Neural progenitor cell (in vitro differentiated cells): ENCODE data around the gene ILF3. TPM values are rescaled to one million over a fixed set of nuclear protein-coding genes. Genes with fewer than 3 reads are reported as not detected.

Source experiments
- DNase-seq: peaks from one replicate; pipeline ENCODE4 v3.0.0-alpha.2; 2016; ENCODE audit warnings: low spot score
- H2AFZ ChIP-seq: fragments of 200-600 bp; sonication (generic); replicated peaks from 2 replicates; pipeline ENCODE4 v1.6.1; 2016; ENCODE audit warnings: antibody characterized with exemption
- H3F3A ChIP-seq: fragments of 200-600 bp; sonication (generic); 2 replicates; pipeline ENCODE4 v1.6.1; 2016; ENCODE audit warnings: antibody characterized with exemption, low read depth
- H3K27ac ChIP-seq: fragments of 200-600 bp; sonication (generic); 2 replicates; pipeline ENCODE4 v1.5.1; 2016; ENCODE audit warnings: mild to moderate bottlenecking
- H3K27me3 ChIP-seq: fragments of 200-600 bp; sonication (generic); 2 replicates; pipeline ENCODE4 v1.6.1; 2016; ENCODE audit warnings: mild to moderate bottlenecking, moderate library complexity
- H3K36me3 ChIP-seq: fragments of 200-600 bp; sonication (generic); 2 replicates; pipeline ENCODE4 v1.5.1; 2016
- H3K4me1 ChIP-seq: fragments of 200-600 bp; sonication (generic); 2 replicates; pipeline ENCODE4 v1.6.1; 2016; ENCODE audit warnings: mixed run types
- H3K4me2 ChIP-seq: fragments of 200-600 bp; sonication (generic); 2 replicates; pipeline ENCODE4 v1.6.1; 2016
- H3K4me3 ChIP-seq: fragments of 200-600 bp; sonication (generic); 2 replicates; pipeline ENCODE4 v1.5.1; 2016
- H3K79me2 ChIP-seq: fragments of 200-600 bp; sonication (generic); 2 replicates; pipeline ENCODE4 v1.6.1; 2016; ENCODE audit warnings: low read depth
- H3K9ac ChIP-seq: fragments of 200-600 bp; sonication (generic); 2 replicates; pipeline ENCODE4 v1.6.1; 2016
- H3K9me3 ChIP-seq: fragments of 200-600 bp; sonication (generic); 2 replicates; pipeline ENCODE4 v1.5.1; 2016; ENCODE audit warnings: low read depth
- H4K20me1 ChIP-seq: fragments of 200-600 bp; sonication (generic); 2 replicates; pipeline ENCODE4 v1.6.1; 2016; ENCODE audit warnings: low read depth
- H3K27ac Mint-ChIP-seq: 3 replicates; pipeline ENCODE4 v1.8.0; 2021; ENCODE audit warnings: mixed read lengths
- H3K27me3 Mint-ChIP-seq: 2 replicates; pipeline ENCODE4 v1.8.0; 2022; ENCODE audit warnings: low read depth, mild to moderate bottlenecking, inconsistent platforms, moderate library complexity, mixed read lengths; ENCODE audit not compliant: insufficient read depth
- H3K36me3 Mint-ChIP-seq: 3 replicates; pipeline ENCODE4 v1.8.0; 2021; ENCODE audit warnings: mixed read lengths
- H3K4me1 Mint-ChIP-seq: 3 replicates; pipeline ENCODE4 v1.8.0; 2021; ENCODE audit warnings: mixed read lengths
- H3K4me3 Mint-ChIP-seq: 3 replicates; pipeline ENCODE4 v1.8.0; 2021; ENCODE audit warnings: mild to moderate bottlenecking, moderate library complexity, mixed read lengths
- H3K9me3 Mint-ChIP-seq: 3 replicates; pipeline ENCODE4 v1.8.0; 2020; ENCODE audit warnings: mixed read lengths
- EZH2 ChIP-seq: fragments of 200-600 bp; sonication (generic); IDR thresholded peaks from 2 replicates; pipeline ENCODE4 v1.6.1; 2017; ENCODE audit warnings: antibody characterized with exemption, mild to moderate bottlenecking, moderate library complexity
- EZH2phosphoT487 ChIP-seq: fragments of 200-600 bp; sonication (generic); IDR thresholded peaks from 2 replicates; pipeline ENCODE4 v1.6.1; 2017; ENCODE audit warnings: antibody characterized with exemption
- total RNA-seq: library from RNA; depleted of rRNA; stranded (reverse); fragments of >200 nt; gene quantifications from 2 replicates; pipeline ENCODE4 v1.2.3, GENCODE V29; 2015; ENCODE audit warnings: low replicate concordance
- TF ChIP-seq, protein P1 (sequence below): fragments of 200-600 bp; sonication (generic); IDR thresholded peaks from 2 replicates; pipeline ENCODE4 v1.5.1; 2017; ENCODE audit warnings: antibody characterized with exemption, mild to moderate bottlenecking

The ILF3 gene
- total RNA-seq, 1 donor from 2014 or later = 477 TPM

DNA sequence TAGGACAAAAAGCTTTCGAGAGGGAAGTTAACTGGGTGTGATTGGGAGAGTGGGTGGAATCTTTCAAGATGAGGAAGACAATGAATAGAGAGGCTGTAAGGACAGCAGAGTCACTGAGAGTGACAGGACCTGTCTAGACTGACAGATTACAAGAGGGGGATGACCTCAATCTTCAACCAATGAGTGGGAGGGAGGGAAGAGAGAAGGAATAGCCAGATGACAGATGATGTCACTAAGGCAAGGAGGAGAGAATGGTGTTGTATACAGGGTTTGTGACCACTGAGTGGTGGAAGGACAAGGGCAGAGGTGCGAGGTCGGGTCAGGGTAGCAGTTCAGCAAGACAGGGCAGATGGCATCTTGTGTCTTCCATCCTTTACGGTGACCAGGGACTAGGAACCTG lies 5.8 kb upstream of the ILF3 start:
- no peak for DNase-seq
- H3K4me3 Mint-ChIP-seq = peak overlapping the region; percentile 9

GRCh38 chr19:10651851-10652250 lies 2.3 kb upstream of the ILF3 start:
- peak overlapping the region; percentile 37 for H3K27ac Mint-ChIP-seq
- H3K4me3 Mint-ChIP-seq = peak overlapping the region; percentile 96
- TF ChIP-seq EZH2phosphoT487 (no peak), EZH2 (no peak)
- TF ChIP-seq, protein P1, sequence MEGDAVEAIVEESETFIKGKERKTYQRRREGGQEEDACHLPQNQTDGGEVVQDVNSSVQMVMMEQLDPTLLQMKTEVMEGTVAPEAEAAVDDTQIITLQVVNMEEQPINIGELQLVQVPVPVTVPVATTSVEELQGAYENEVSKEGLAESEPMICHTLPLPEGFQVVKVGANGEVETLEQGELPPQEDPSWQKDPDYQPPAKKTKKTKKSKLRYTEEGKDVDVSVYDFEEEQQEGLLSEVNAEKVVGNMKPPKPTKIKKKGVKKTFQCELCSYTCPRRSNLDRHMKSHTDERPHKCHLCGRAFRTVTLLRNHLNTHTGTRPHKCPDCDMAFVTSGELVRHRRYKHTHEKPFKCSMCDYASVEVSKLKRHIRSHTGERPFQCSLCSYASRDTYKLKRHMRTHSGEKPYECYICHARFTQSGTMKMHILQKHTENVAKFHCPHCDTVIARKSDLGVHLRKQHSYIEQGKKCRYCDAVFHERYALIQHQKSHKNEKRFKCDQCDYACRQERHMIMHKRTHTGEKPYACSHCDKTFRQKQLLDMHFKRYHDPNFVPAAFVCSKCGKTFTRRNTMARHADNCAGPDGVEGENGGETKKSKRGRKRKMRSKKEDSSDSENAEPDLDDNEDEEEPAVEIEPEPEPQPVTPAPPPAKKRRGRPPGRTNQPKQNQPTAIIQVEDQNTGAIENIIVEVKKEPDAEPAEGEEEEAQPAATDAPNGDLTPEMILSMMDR = no peak
- Histone ChIP-seq H3F3A (peaks cover 25% of the 10 kb centered on the region), H3K4me2 (no peak overlapping the region), H3K4me3 (no peak overlapping the region), H4K20me1 (peaks cover 17% of the 10 kb centered on the region), H3K79me2 (peaks cover 46% of the 10 kb centered on the region), H3K9ac (no peak overlapping the region), H2AFZ (no peak overlapping the region), H3K4me1 (peaks cover 10% of the 10 kb centered on the region), H3K27ac (no peak overlapping the region), H3K36me3 (no peaks in the 10 kb centered on the region), H3K27me3 (no peaks in the 10 kb centered on the region), H3K9me3 (no peaks in the 10 kb centered on the region)
- no peaks in the 10 kb centered on the region for H3K9me3 Mint-ChIP-seq
- no peak for DNase-seq
- peaks cover 12% of the 10 kb centered on the region for H3K36me3 Mint-ChIP-seq
- H3K27me3 Mint-ChIP-seq = peaks cover 9% of the 10 kb centered on the region
- peaks cover 10% of the 10 kb centered on the region for H3K4me1 Mint-ChIP-seq

More for the DNA sequence above, 5.8 kb upstream of the ILF3 start:
- TF ChIP-seq EZH2phosphoT487 (no peak), EZH2 (no peak)
- TF ChIP-seq, protein P1 = no peak
- Histone ChIP-seq H3K9me3 (no peaks in the 10 kb centered on the region), H3K4me1 (peaks cover 17% of the 10 kb centered on the region), H3F3A (peaks cover 26% of the 10 kb centered on the region), H2AFZ (no peak overlapping the region), H3K27me3 (no peaks in the 10 kb centered on the region), H3K4me3 (no peak overlapping the region), H3K79me2 (peaks cover 18% of the 10 kb centered on the region), H3K9ac (no peak overlapping the region), H3K27ac (no peak overlapping the region), H3K4me2 (no peak overlapping the region), H3K36me3 (no peaks in the 10 kb centered on the region), H4K20me1 (peaks cover 3% of the 10 kb centered on the region)
- peaks cover 17% of the 10 kb centered on the region for H3K4me1 Mint-ChIP-seq
- no peak overlapping the region for H3K27ac Mint-ChIP-seq
- H3K36me3 Mint-ChIP-seq = peaks cover 3% of the 10 kb centered on the region
- H3K9me3 Mint-ChIP-seq = no peaks in the 10 kb centered on the region
- peaks cover 2% of the 10 kb centered on the region for H3K27me3 Mint-ChIP-seq

DNA sequence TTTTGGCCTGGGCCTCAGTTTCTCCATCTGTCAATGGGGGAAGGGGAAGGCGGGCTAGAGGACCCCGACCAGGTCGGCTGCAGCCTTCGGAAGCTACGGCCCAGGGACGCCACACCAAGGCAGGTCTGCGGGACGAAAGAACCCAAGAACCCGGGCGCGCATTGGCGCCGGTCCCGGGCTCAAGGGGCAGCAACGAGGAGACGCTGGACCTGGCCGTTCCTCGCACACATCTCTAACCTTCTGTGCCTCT lies 739 bp upstream of the ILF3 start:
- H3K4me2 ChIP-seq = peak overlapping the region; percentile 97
- peaks cover 62% of the 10 kb centered on the region for H3K79me2 ChIP-seq
- no peak for TF ChIP-seq EZH2phosphoT487
- no peak for TF ChIP-seq EZH2
- TF ChIP-seq, protein P1 = no peak

More for the DNA sequence above, 739 bp upstream of the ILF3 start:
- peaks cover 25% of the 10 kb centered on the region for H3F3A ChIP-seq
- no peaks in the 10 kb centered on the region for H3K36me3 ChIP-seq
- peak overlapping the region; percentile 90 for H3K27ac ChIP-seq
- no peak for DNase-seq
- peak overlapping the region; percentile 79 for H3K4me3 ChIP-seq
- H3K36me3 Mint-ChIP-seq = peaks cover 18% of the 10 kb centered on the region
- H3K4me3 Mint-ChIP-seq = peak overlapping the region; percentile 96
- peaks cover 24% of the 10 kb centered on the region for H3K4me1 ChIP-seq
- peaks cover 33% of the 10 kb centered on the region for H4K20me1 ChIP-seq
- H3K27me3 ChIP-seq = no peaks in the 10 kb centered on the region
- H3K9me3 ChIP-seq = no peaks in the 10 kb centered on the region
- H3K27ac Mint-ChIP-seq = peak overlapping the region; percentile 98
- peak overlapping the region; percentile 98 for H3K9ac ChIP-seq
- H3K9me3 Mint-ChIP-seq = no peaks in the 10 kb centered on the region
- H3K27me3 Mint-ChIP-seq = peaks cover 8% of the 10 kb centered on the region
- peak overlapping the region; percentile 43 for H2AFZ ChIP-seq
- peaks cover 17% of the 10 kb centered on the region for H3K4me1 Mint-ChIP-seq
